Retinal pigment epithelial cell (primary cell): Measurements from ENCODE around the gene OVCH2.
A peak's percentile ranks its signal among the peaks of the same experiment; 100 is the strongest.
"Not testable (repeated sequence)": the region's sequence is repeated elsewhere in the genome, so short reads cannot be mapped to it uniquely, and the experiment has no call there.

Experiments
- DNase-seq: peaks from one replicate; pipeline ENCODE4 v3.0.0-alpha.2; 2010; ENCODE audit warnings: low read depth
- H3K4me3 ChIP-seq: 2 replicates; pipeline ENCODE4 v1.5.1; 2011; ENCODE audit warnings: mild to moderate bottlenecking, low read length, control low read depth, moderate library complexity
- TF ChIP-seq, protein P1 (sequence below): conservative IDR thresholded peaks from 2 replicates; pipeline ENCODE4 v1.5.1; 2011; ENCODE audit warnings: low read depth, low read length, control low read depth, inconsistent platforms

The OVCH2 gene

DNA sequence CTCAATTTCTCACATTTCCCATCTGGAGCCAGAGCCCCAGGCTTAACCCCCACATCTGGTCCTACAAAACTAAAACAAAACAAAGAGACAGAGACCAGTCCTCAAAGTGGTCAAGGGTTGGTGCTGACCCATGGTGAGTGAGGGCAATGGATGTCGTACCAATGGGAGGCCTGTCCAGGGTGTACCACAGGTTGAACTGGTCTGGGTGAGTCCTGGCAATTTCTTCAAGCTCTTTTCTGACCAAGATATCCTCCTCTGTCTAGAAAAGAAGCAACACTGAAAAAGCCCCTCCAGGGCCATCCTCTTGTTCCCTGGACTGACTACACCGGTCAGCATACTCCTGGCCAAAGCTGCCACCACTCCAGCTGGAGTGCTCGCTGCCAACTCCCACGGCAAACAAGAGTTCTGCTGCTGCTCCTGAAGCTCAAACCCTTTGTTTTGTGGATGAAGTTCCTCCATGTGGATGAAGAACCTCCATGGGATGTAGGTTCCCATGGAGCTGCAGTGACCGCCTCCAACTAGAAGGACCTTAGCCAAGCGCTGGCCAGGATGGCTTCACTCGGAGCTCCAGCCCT lies 39.9 kb downstream of the OVCH2 start:
- no peak overlapping the region for H3K4me3 ChIP-seq
- TF ChIP-seq, protein P1, sequence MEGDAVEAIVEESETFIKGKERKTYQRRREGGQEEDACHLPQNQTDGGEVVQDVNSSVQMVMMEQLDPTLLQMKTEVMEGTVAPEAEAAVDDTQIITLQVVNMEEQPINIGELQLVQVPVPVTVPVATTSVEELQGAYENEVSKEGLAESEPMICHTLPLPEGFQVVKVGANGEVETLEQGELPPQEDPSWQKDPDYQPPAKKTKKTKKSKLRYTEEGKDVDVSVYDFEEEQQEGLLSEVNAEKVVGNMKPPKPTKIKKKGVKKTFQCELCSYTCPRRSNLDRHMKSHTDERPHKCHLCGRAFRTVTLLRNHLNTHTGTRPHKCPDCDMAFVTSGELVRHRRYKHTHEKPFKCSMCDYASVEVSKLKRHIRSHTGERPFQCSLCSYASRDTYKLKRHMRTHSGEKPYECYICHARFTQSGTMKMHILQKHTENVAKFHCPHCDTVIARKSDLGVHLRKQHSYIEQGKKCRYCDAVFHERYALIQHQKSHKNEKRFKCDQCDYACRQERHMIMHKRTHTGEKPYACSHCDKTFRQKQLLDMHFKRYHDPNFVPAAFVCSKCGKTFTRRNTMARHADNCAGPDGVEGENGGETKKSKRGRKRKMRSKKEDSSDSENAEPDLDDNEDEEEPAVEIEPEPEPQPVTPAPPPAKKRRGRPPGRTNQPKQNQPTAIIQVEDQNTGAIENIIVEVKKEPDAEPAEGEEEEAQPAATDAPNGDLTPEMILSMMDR = no peak
- DNase-seq = no peak

DNA sequence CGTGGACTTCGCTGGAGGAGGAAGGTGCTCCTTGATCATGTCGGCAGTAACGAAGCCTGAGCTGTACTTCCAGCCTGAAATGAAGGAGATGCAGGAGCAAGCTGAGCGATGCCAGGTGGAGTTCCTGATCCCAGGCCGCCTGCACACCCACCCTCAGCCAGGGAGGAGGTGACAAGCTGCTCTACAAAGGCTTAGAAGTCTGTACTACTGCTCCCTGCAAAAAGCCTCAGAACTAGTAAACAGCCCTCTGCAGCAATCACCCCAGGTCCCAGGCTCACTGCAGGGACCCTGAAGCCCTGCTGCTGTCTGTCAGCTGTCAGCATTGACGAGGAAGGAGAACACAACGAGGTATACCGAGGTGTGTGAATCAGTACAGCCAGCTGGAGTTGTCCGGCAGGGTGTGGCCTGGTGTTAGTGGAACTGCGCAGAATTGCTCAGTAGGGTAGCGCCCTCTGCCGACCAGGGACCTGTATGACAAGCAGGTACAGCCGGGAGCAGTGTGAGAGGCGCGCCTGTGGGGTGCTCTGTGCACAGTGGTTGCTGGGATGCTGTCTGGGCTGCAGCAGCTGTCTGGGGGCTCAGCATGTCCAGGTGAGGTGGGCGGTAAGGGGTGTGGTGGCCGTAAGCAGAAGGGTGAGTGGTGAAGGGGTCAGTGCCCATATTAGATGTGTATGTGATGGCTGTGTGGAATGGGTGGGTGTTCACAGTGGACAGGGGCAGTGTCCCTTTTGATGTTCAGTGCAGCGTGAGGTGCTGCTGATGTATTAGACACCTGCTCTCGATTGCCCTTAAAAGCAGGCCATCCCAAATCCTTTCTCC lies 40.6 kb downstream of the OVCH2 start:
- no peak overlapping the region for H3K4me3 ChIP-seq
- TF ChIP-seq, protein P1 = peak; percentile 79
- DNase-seq = no peak

DNA sequence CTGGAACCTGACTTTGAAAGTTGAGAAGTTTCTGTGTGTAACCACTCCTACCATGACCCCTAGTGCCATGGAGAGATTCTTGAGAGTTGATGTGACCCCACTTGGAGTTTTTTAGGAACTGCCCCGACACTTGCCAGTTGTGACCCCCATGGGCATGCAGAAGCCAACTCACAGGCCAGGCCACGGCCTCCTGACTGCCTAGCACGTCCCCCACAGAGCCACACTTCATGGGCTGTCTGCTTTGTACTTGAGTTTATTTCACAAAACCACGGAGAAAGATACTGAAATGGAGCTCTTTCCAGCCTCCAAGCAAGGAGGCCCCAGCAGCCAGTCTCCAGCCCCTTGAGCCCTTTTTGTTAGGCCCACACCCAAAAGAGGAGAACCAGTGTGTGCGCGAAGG lies 41.4 kb downstream of the OVCH2 start:
- TF ChIP-seq, protein P1 = no peak
- no peak for DNase-seq
- H3K4me3 ChIP-seq = no peak overlapping the region

DNA sequence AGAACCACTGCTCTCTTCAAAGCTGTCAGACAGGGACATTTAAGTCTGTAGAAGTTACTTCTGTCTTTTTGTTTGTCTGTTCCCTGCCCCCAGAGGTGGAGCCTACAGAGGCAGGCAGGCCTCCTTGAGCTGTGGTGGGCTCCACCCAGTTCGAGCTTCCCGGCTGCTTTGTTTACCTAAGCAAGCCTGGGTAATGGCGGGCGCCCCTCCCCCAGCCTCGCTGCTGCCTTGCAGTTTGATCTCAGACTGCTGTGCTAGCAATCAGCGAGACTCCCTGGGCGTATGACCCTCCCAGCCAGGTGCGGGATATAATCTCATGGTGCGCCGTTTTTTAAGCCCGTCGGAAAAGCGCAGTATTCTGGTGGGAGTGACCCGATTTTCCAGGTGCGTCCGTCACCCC lies 42.7 kb downstream of the OVCH2 start:
- not testable (repeated sequence) for DNase-seq, H3K4me3 ChIP-seq

DNA sequence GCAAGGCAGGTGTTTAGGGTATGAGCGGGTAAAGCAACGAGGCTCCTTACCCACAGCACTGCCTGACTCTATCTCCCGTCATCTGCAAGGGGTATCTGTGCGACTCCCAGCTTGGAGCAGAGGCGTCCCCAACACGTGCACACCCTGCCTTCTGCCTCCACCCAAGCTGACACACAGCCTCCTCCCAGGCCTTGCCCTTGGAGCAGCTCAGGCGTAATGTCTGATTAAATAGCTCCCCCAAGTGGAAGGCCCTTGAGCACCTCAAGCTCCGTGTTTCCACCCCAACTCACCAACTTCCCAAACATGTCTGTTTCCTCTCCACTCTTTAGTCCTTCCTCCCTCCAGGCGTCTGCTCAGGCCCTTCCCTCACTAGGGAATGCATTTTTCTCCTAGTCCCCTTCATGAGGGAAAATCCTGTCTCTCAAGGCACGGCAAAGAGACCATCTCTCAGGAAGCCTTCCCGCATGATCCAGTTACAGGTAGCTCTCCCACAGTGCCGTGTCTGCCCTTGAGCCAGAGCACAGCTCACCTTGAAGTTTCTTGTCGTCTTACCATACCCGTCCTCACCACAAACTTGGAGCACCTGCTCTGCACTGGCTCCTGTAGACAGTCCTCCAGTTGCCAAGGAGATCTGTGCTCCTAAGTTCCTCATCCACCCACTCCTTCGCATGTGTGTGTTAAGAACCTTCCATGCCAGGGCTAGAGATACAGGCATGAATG lies 48.8 kb downstream of the OVCH2 start:
- H3K4me3 ChIP-seq = no peak overlapping the region
- DNase-seq = peak; percentile 41
- TF ChIP-seq, protein P1 = peak; percentile 67

DNA sequence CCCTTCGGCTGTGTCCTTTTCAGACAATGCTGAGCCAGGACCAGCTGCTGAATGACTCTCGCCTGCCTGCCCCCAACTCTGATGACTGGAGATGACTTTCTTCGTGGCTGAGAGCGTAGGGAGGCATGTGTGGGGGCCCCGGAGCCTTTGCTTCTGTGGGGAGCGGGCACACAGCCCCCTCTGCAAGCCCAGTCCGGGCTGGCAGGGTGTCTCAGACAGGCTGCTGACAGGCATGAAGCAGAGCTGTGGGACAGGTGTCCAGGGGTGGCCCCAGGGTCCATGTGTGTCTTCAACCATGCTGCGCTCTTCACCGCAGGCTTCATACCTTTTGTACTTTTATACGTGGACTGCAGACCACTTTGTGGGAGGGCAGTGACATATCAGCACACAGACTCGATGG lies 49.6 kb downstream of the OVCH2 start:
- TF ChIP-seq, protein P1 = no peak
- no peak for DNase-seq
- H3K4me3 ChIP-seq = no peak overlapping the region
